ENCODE measurements around the gene ESRRG. TPM values are rescaled to one million over a fixed set of nuclear protein-coding genes. Genes with fewer than 3 reads are reported as not detected.

Gene ESRRG
- not detected for total RNA-seq

DNA sequence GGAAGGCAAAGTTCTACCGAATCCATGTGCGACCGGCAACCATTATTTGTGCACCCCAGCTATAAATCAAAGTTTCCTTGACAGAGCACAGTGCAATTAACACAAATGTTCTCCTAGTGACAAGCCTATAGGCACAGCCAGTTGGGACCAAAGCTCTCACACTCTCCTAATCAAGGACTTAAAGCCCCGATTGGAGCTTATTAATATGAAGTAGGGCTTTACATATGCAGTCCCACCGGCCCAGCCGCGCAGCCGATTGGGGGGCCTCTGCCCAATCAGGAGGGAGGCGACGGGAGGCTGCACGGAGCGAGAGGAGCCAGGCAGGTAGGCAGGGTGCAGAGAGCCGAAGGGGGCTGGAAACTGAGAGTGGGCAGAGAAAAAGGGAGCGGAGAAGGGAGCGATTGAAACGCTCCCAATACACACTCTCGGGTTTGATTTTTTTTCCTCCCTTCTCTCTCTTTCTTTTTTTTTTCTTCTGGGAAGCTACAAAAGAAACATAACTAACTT is at the start of gene ESRRG:
TSS of gene ESRRG (minus strand) at position 156 of the 507 bp plus-strand sequence. CDS start at position 26, 130 bp downstream.
- Mint-ChIP-seq H3K27me3 (peaks cover 18% of the 10 kb centered on the region), H3K36me3 (no peaks in the 10 kb centered on the region), H3K4me1 (no peaks in the 10 kb centered on the region), H3K4me3 (no peak within 1 kb of the TSS), H3K9me3 (no peaks in the 10 kb centered on the region), H3K27ac (no peak within 1 kb of the TSS)
- DNase-seq (no peak), ATAC-seq (ENCODE audit: low read depth) (no peak)
- POLR2A ChIA-PET = no interaction called here

DNA sequence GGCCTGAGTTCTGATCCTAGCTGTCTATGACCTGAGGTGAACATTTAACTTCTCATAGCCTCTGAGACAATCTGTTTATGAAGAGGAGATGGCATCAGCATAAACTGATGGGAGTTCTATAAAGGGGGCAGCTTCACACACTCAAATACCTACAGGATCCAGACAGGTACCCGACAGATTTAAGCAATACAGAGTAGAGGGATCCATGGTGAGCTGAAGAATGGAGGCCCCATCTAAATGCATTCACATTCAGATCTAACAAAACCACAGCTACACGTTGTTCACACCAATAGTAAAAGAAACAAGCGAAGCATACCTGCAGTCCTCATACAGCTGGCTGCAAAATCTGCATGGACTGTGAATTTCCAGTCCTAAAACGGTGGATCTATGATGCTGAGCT is 48.7 kb upstream of the ESRRG start:
- no peaks in the 10 kb centered on the region for H3K36me3 Mint-ChIP-seq
- no peak for ATAC-seq (ENCODE audit: low read depth)
- POLR2A ChIA-PET = no interaction called here
- no peaks in the 10 kb centered on the region for H3K27me3 Mint-ChIP-seq
- peaks cover 3% of the 10 kb centered on the region for H3K9me3 Mint-ChIP-seq
- DNase-seq = no peak
- H3K4me3 Mint-ChIP-seq = no peak overlapping the region
- no peak overlapping the region for H3K27ac Mint-ChIP-seq
- H3K4me1 Mint-ChIP-seq = no peaks in the 10 kb centered on the region

GRCh38 chr1:216766633-216767327 is 43.6 kb upstream of the ESRRG start:
- no peaks in the 10 kb centered on the region for H3K4me1 Mint-ChIP-seq
- POLR2A ChIA-PET = no interaction called here
- no peak overlapping the region for H3K27ac Mint-ChIP-seq
- no peak for DNase-seq
- H3K4me3 Mint-ChIP-seq = no peak overlapping the region
- ATAC-seq (ENCODE audit: low read depth) = no peak
- no peaks in the 10 kb centered on the region for H3K36me3 Mint-ChIP-seq
- H3K9me3 Mint-ChIP-seq = no peaks in the 10 kb centered on the region
- H3K27me3 Mint-ChIP-seq = no peaks in the 10 kb centered on the region

GRCh38 chr1:216765346-216766300 is 42.4 kb upstream of the ESRRG start:
- Mint-ChIP-seq H3K4me1 (no peaks in the 10 kb centered on the region), H3K27me3 (no peaks in the 10 kb centered on the region), H3K36me3 (no peaks in the 10 kb centered on the region), H3K27ac (no peak overlapping the region), H3K4me3 (no peak overlapping the region), H3K9me3 (no peaks in the 10 kb centered on the region)
- ATAC-seq (ENCODE audit: low read depth) (no peak), DNase-seq (no peak)
- POLR2A ChIA-PET = no interaction called here

GRCh38 chr1:216758161-216758560 is 34.9 kb upstream of the ESRRG start:
- no peak for ATAC-seq (ENCODE audit: low read depth)
- no peak overlapping the region for H3K27ac Mint-ChIP-seq
- no peaks in the 10 kb centered on the region for H3K36me3 Mint-ChIP-seq
- H3K4me3 Mint-ChIP-seq = no peak overlapping the region
- H3K4me1 Mint-ChIP-seq = no peaks in the 10 kb centered on the region
- no peaks in the 10 kb centered on the region for H3K9me3 Mint-ChIP-seq
- H3K27me3 Mint-ChIP-seq = no peaks in the 10 kb centered on the region
- POLR2A ChIA-PET = no interaction called here
- DNase-seq = no peak

- DNase-seq (no peak), ATAC-seq (ENCODE audit: low read depth) (no peak)
- Mint-ChIP-seq H3K27me3 (no peaks in the 10 kb centered on the region), H3K9me3 (no peaks in the 10 kb centered on the region), H3K4me1 (no peaks in the 10 kb centered on the region), H3K27ac (no peak overlapping the region), H3K36me3 (no peaks in the 10 kb centered on the region), H3K4me3 (no peak overlapping the region)
- POLR2A ChIA-PET = no interaction called here
Observed at GRCh38 chr1:216757110-216757509, 33.9 kb upstream of the ESRRG start.

DNA sequence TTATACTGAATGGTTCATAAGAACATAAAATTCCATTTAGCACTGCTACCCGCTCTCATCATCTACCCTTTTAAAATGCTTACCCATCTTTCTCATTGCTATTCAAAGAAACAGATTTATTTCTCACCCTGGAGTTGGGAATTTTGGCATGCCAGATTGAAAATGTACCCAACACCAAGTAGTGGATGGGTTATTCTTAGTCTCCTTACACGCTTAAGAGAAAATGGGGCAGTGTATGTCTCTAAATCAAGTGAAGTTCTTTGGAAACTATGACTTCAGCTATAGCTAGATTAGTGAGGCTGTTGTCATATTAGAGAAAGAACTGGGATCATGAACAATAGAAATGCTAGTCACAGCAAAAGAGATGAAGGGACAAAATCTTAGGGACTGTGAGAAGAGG is 27.7 kb upstream of the ESRRG start:
- Mint-ChIP-seq H3K27me3 (no peaks in the 10 kb centered on the region), H3K36me3 (no peaks in the 10 kb centered on the region), H3K4me3 (no peak overlapping the region), H3K9me3 (no peaks in the 10 kb centered on the region), H3K4me1 (no peaks in the 10 kb centered on the region), H3K27ac (no peak overlapping the region)
- ATAC-seq (ENCODE audit: low read depth) = no peak
- POLR2A ChIA-PET = no interaction called here
- DNase-seq = no peak

DNA sequence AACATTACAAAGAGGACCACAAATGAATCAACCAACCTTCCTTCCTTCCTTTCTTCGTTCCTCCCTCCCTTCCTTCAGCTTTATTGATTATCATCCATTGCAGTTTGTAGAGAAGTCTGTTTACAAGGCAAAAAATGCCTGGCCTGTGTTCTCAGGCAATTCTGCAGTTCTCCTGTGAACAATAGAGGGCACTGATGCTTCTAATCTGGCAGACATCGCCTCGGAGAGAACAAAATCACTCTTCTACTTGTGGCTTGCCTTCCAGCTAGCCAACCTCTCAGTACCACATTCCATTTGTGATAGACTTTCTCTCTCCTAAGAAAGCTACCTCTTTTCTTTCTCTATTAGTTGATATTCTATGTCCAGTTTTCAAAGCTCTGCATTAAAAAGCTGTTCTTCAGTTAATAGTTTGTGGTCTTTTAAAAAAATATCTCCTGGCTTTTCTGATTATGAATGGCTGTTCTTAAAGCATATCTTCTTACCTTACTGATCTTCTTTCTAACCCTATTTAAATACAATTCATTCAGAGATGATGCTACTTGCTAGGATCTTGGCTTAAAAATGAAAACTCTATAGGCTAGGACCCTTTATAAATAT is 26.9 kb upstream of the ESRRG start:
- no peak overlapping the region for H3K4me3 Mint-ChIP-seq
- POLR2A ChIA-PET = no interaction called here
- H3K4me1 Mint-ChIP-seq = no peaks in the 10 kb centered on the region
- H3K27me3 Mint-ChIP-seq = no peaks in the 10 kb centered on the region
- ATAC-seq (ENCODE audit: low read depth) = no peak
- H3K27ac Mint-ChIP-seq = no peak overlapping the region
- H3K9me3 Mint-ChIP-seq = no peaks in the 10 kb centered on the region
- DNase-seq = no peak
- no peaks in the 10 kb centered on the region for H3K36me3 Mint-ChIP-seq

DNA sequence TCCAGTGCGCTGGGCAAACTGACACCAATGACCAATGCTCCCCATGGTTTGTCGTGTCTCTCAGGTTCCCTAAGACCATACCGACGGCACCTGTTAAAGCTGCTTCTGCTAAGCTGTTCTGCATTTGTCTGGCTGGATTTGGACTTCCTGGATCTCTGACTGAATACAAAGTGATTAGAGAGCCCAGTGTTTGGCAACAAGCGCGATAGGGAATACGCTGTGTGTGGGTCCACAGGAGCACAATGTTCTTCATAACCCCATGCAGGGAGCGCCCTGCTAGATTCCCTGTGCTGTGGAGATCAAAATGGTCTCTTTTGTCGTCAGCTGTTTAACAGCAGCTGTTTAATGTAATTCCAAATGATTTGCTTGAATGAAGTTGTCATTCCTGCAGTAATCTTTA is 26.0 kb upstream of the ESRRG start:
- POLR2A ChIA-PET = no interaction called here

GRCh38 chr1:216742625-216743024 is 19.4 kb upstream of the ESRRG start:
- DNase-seq (no peak), ATAC-seq (ENCODE audit: low read depth) (no peak)
- Mint-ChIP-seq H3K36me3 (no peaks in the 10 kb centered on the region), H3K27ac (no peak overlapping the region), H3K27me3 (no peaks in the 10 kb centered on the region), H3K4me3 (no peak overlapping the region), H3K4me1 (no peaks in the 10 kb centered on the region), H3K9me3 (peaks cover 1% of the 10 kb centered on the region)
- POLR2A ChIA-PET = no interaction called here

More for the DNA sequence above, 26.0 kb upstream of the ESRRG start:
- H3K27ac Mint-ChIP-seq = no peak overlapping the region
- H3K36me3 Mint-ChIP-seq = no peaks in the 10 kb centered on the region
- peaks cover 1% of the 10 kb centered on the region for H3K9me3 Mint-ChIP-seq
- no peak overlapping the region for H3K4me3 Mint-ChIP-seq
- no peak for ATAC-seq (ENCODE audit: low read depth)
- no peaks in the 10 kb centered on the region for H3K4me1 Mint-ChIP-seq
- DNase-seq = no peak
- H3K27me3 Mint-ChIP-seq = no peaks in the 10 kb centered on the region

- Mint-ChIP-seq H3K4me1 (no peaks in the 10 kb centered on the region), H3K9me3 (peaks cover 1% of the 10 kb centered on the region), H3K4me3 (no peak overlapping the region), H3K36me3 (no peaks in the 10 kb centered on the region), H3K27me3 (no peaks in the 10 kb centered on the region), H3K27ac (no peak overlapping the region)
- POLR2A ChIA-PET = no interaction called here
- ATAC-seq (ENCODE audit: low read depth) = no peak
- DNase-seq = no peak
Observed at GRCh38 chr1:216740331-216740730, 17.1 kb upstream of the ESRRG start.

DNA sequence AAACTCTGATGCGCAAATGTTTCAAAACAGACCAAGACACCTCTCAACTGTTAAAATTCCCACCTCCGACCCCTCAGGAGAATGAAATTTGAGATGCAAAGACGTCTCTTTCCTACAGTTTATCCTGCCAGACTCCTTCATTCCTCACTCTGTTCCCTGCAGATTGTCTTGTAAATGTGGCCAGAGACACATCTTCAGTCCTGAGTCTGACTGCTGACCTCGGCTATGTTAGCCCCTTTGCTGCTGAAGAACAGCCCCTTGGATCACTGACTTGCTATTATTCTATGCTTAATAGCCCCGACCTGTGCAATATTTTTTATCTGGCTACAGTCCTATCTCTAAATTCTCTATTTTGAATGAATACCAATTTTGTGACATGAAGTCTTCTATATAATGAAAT is 16.6 kb upstream of the ESRRG start:
- POLR2A ChIA-PET = no interaction called here
- Mint-ChIP-seq H3K27ac (no peak overlapping the region), H3K36me3 (no peaks in the 10 kb centered on the region), H3K4me1 (no peaks in the 10 kb centered on the region), H3K4me3 (no peak overlapping the region), H3K9me3 (peaks cover 1% of the 10 kb centered on the region), H3K27me3 (no peaks in the 10 kb centered on the region)
- DNase-seq = no peak
- ATAC-seq (ENCODE audit: low read depth) = no peak

DNA sequence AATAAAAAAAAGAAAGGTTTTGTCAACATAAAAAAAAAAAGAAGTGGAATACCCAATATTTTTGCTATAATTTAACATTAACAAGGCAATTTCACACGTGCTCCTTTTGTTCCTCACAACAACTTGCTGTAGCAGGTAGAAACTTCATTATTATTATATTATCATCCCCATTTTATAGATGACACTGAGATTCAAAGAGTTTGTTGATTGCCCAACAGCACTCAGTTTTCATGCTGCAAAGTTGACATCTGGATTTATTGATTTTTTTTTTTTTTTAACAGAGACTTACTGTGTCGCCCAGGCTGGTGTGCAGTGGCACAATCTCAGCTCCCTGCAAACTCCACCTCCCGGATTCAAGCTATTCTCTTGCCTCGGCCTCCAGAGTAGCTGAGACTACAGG is 8.9 kb upstream of the ESRRG start:
- Mint-ChIP-seq H3K27ac (no peak overlapping the region), H3K27me3 (no peaks in the 10 kb centered on the region), H3K36me3 (no peaks in the 10 kb centered on the region), H3K4me1 (no peaks in the 10 kb centered on the region), H3K4me3 (no peak overlapping the region), H3K9me3 (peaks cover 2% of the 10 kb centered on the region)
- DNase-seq (no peak), ATAC-seq (ENCODE audit: low read depth) (no peak)
- POLR2A ChIA-PET = no interaction called here

DNA sequence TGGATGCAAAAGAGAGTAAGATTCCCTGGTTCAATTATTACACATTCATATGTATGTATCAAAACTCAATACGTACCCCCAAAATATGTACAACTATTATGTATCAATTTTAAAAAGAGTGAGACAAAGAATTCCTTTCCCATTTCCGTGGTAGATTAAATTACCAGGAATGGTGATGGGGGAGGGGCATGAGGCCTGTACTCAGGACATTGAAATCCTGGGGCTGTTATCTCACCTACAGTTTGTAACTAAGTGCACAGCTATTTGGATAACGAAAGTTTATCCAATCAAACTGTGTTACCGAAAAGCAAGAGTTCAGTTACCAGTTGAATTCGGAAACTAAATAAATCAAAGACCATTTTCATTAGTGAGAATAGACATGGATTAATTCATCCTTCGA is 8.3 kb upstream of the ESRRG start:
- Mint-ChIP-seq H3K9me3 (peaks cover 2% of the 10 kb centered on the region), H3K4me1 (no peaks in the 10 kb centered on the region), H3K36me3 (no peaks in the 10 kb centered on the region), H3K4me3 (no peak overlapping the region), H3K27ac (no peak overlapping the region), H3K27me3 (no peaks in the 10 kb centered on the region)
- ATAC-seq (ENCODE audit: low read depth) = no peak
- POLR2A ChIA-PET = no interaction called here
- DNase-seq = no peak
